PC-3 (cell line): ENCODE results near the gene ZNF750. TPM values are rescaled to one million over a fixed set of nuclear protein-coding genes. Genes with fewer than 3 reads are reported as not detected.

ENCODE experiments used
- ATAC-seq: fragments of 200-7000 bp; cut with Tn5 transposase; 2 replicates; pipeline ENCODE4 v1.9.1; 2020; ENCODE audit warnings: mild to moderate bottlenecking, moderate library complexity
- BruUV-seq: library from RNA; stranded (reverse); fragments of 400-500 nt; replicated peaks from 2 replicates; lab custom pipeline; 2021; lab: Mats Ljungman, UMichigan
- CTCF ChIA-PET: fragments of 300-600 bp; sonication (Branson Sonifier 250); formaldehyde crosslinking; loops from one replicate; lab custom pipeline; 2022; ENCODE audit warnings: antibody characterized with exemption; lab: Charles Lee
- POLR2A ChIA-PET: fragments of 300-600 bp; sonication (Branson Sonifier 250); formaldehyde crosslinking; loops from one replicate; lab custom pipeline; 2022; ENCODE audit warnings: antibody characterized with exemption; ENCODE audit not compliant: unreplicated experiment; lab: Charles Lee
- DNase-seq: peaks from one replicate; pipeline ENCODE4 v3.0.0-alpha.2; 2015
- H2AFZ ChIP-seq: fragments of 300-600 bp; sonication (generic); 2 replicates; pipeline ENCODE4 v1.6.0; 2016; ENCODE audit warnings: antibody characterized with exemption, low read length
- H3F3A ChIP-seq: fragments of 300-600 bp; sonication (generic); one replicate; pipeline ENCODE4 v1.6.0; 2017; ENCODE audit warnings: antibody characterized with exemption, low read length, control low read depth, mild to moderate bottlenecking; ENCODE audit not compliant: unreplicated experiment
- H3K27ac ChIP-seq: fragments of 300-600 bp; sonication (generic); 2 replicates; pipeline ENCODE4 v1.5.1; 2016; ENCODE audit warnings: mild to moderate bottlenecking, low read length
- H3K27me3 ChIP-seq: fragments of 300-600 bp; sonication (generic); 2 replicates; pipeline ENCODE4 v1.6.1; 2016; ENCODE audit warnings: low read length, mixed read lengths
- H3K36me3 ChIP-seq: fragments of 300-600 bp; sonication (generic); 2 replicates; pipeline ENCODE4 v1.6.1; 2016; ENCODE audit warnings: low read depth, mixed run types, low read length, mixed read lengths
- H3K4me1 ChIP-seq: fragments of 300-600 bp; sonication (generic); 2 replicates; pipeline ENCODE4 v1.5.1; 2016; ENCODE audit warnings: low read length; ENCODE audit not compliant: insufficient read depth
- H3K4me2 ChIP-seq: fragments of 300-600 bp; sonication (generic); 2 replicates; pipeline ENCODE4 v1.6.0; 2016; ENCODE audit warnings: low read length
- H3K4me3 ChIP-seq: fragments of 300-600 bp; sonication (generic); 2 replicates; pipeline ENCODE4 v1.5.1; 2016; ENCODE audit warnings: mild to moderate bottlenecking, low read length, mixed read lengths
- H3K79me2 ChIP-seq: fragments of 300-600 bp; sonication (generic); 2 replicates; pipeline ENCODE4 v1.6.1; 2017; ENCODE audit warnings: low read length, mixed read lengths
- H3K9ac ChIP-seq: fragments of 300-600 bp; sonication (generic); 2 replicates; pipeline ENCODE4 v1.6.0; 2016; ENCODE audit warnings: mild to moderate bottlenecking, low read length
- H3K9me2 ChIP-seq: fragments of 300-600 bp; sonication (generic); replicated peaks from 2 replicates; pipeline ENCODE4 v1.6.1; 2016; ENCODE audit warnings: mixed run types, low read length, mixed read lengths
- H3K9me3 ChIP-seq: fragments of 300-600 bp; sonication (generic); 2 replicates; pipeline ENCODE4 v1.6.1; 2016; ENCODE audit warnings: low read length, mixed read lengths
- H4K20me1 ChIP-seq: fragments of 300-600 bp; sonication (generic); 2 replicates; pipeline ENCODE4 v1.6.1; 2016; ENCODE audit warnings: low read length, mixed read lengths
- EZH2 ChIP-seq: fragments of 300-600 bp; sonication (generic); IDR thresholded peaks from one replicate; pipeline ENCODE4 v1.6.1; 2017; ENCODE audit warnings: antibody characterized with exemption, mild to moderate bottlenecking, low read length; ENCODE audit not compliant: unreplicated experiment
- EZH2phosphoT487 ChIP-seq: fragments of 300-600 bp; sonication (generic); IDR thresholded peaks from 2 replicates; pipeline ENCODE4 v1.6.1; 2018; ENCODE audit warnings: mild to moderate bottlenecking, antibody characterized with exemption, low read length, borderline replicate concordance
- intact Hi-C: fragments of 100-400 bp; cut with micrococcal nuclease; formaldehyde crosslinking; loops from 2 replicates; pipeline ENCODE4 v1.9.0; 2023
- total RNA-seq: library from RNA; depleted of rRNA; stranded (reverse); fragments of >200 nt; gene quantifications from 2 replicates; pipeline ENCODE4 v1.2.3, GENCODE V29; 2014
- TF ChIP-seq, protein P1 (sequence below): fragments of 300-600 bp; sonication (generic); conservative IDR thresholded peaks from 2 replicates; pipeline ENCODE4 v1.5.1; 2017; ENCODE audit warnings: antibody characterized with exemption, low read depth, mild to moderate bottlenecking, low read length

ZNF750 gene
- total RNA-seq, 1 experiment from 2014 or later = not detected

DNA sequence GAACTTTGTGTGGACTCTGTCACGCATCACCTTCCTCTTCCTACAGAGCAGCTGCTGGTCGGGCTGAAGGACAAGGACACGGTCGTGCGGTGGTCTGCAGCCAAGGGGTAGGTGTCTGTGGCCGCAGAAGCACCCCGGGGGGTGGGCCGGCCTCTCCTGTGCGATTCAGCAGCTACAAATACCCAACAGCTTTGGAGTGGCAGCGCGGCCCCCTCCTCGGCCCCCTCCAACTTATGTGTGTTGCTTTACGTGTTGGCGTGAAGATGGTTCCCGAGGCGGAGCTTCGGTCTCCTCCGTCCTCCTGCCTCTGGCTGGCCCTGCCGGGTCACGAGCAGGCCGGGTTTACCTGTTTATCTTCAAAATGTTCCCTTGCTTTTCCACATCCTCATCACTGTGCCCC, 32.3 kb downstream of the ZNF750 start:
- no peak overlapping the region for H3K4me2 ChIP-seq

DNA sequence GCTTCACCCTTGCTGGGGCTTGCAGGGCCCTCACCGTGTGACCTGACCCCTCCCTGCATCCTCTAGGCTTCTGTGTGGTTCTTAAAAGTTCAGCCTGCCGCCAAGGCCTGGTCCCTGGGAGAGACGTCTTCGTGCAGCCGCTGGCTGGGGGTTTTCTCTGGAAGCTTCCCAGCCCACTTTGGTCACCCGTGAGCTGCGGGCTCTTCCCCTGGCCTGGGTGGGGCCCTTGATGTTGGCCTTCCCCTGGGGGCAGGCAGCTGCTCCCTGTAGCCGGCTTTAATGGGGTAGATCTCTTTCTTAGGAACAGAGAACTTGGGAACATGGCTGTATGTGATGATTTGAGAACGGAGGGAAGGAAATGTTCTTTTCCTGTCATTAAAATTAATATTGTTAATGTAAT, 32.7 kb downstream of the ZNF750 start:
- Histone ChIP-seq H3K36me3 (no peaks in the 10 kb centered on the region; the same call in 1 of the 2 replicates), H3K27ac (no peak overlapping the region), H3K9me3 (no peaks in the 10 kb centered on the region), H3K9me2 (no peaks in the 10 kb centered on the region), H3K4me2 (no peak overlapping the region), H3K4me3 (no peak overlapping the region), H2AFZ (no peak overlapping the region), H3K4me1 (no peaks in the 10 kb centered on the region), H3K27me3 (no peaks in the 10 kb centered on the region), H3F3A (no peaks in the 10 kb centered on the region), H3K79me2 (no peaks in the 10 kb centered on the region), H4K20me1 (no peaks in the 10 kb centered on the region), H3K9ac (no peak overlapping the region)
- ATAC-seq (no peak), DNase-seq (no peak)
- ChIA-PET POLR2A (no interaction called here), CTCF (no interaction called here)
- TF ChIP-seq, protein P1, sequence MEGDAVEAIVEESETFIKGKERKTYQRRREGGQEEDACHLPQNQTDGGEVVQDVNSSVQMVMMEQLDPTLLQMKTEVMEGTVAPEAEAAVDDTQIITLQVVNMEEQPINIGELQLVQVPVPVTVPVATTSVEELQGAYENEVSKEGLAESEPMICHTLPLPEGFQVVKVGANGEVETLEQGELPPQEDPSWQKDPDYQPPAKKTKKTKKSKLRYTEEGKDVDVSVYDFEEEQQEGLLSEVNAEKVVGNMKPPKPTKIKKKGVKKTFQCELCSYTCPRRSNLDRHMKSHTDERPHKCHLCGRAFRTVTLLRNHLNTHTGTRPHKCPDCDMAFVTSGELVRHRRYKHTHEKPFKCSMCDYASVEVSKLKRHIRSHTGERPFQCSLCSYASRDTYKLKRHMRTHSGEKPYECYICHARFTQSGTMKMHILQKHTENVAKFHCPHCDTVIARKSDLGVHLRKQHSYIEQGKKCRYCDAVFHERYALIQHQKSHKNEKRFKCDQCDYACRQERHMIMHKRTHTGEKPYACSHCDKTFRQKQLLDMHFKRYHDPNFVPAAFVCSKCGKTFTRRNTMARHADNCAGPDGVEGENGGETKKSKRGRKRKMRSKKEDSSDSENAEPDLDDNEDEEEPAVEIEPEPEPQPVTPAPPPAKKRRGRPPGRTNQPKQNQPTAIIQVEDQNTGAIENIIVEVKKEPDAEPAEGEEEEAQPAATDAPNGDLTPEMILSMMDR = no peak
- TF ChIP-seq EZH2phosphoT487 (no peak), EZH2 (no peak)
- no TSS peak for BruUV-seq
- intact Hi-C loops = no loop called here

More for the DNA sequence above, 32.3 kb downstream of the ZNF750 start:
- Histone ChIP-seq H3K4me3 (no peak overlapping the region), H3F3A (no peaks in the 10 kb centered on the region), H3K9me3 (no peaks in the 10 kb centered on the region), H3K36me3 (no peaks in the 10 kb centered on the region; the same call in 1 of the 2 replicates), H4K20me1 (no peaks in the 10 kb centered on the region), H3K27me3 (no peaks in the 10 kb centered on the region), H3K9ac (no peak overlapping the region), H3K79me2 (no peaks in the 10 kb centered on the region), H3K4me1 (no peaks in the 10 kb centered on the region), H3K27ac (no peak overlapping the region), H2AFZ (no peak overlapping the region), H3K9me2 (no peaks in the 10 kb centered on the region)
- intact Hi-C loops = no loop called here
- POLR2A ChIA-PET = no interaction called here
- BruUV-seq = no TSS peak
- no peak for TF ChIP-seq EZH2
- TF ChIP-seq EZH2phosphoT487 = no peak
- TF ChIP-seq, protein P1 = no peak
- ATAC-seq = no peak
- CTCF ChIA-PET = no interaction called here
- DNase-seq = no peak

DNA sequence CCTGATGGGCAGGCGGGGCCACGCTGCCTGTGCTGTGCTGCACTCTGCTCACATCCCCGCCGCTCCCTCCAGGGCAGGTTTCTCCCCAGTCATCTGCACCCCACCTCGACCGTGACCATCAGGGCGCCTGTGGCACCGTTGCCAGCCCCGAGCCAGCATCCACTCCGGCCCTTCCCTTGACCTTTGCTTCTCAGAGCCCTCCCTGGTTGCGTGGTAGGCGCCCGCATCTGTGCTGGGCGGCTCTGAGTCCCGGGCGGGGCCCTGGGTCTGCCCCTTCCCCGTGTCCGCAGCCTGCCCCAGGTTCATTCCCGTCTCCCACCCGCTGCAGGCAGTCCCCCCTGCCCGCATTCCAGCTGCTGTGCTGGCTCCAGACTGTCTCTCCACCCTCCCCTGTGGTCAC, 33.2 kb downstream of the ZNF750 start:
- no peaks in the 10 kb centered on the region; the same call in 1 of the 2 replicates for H3K36me3 ChIP-seq
- no peak overlapping the region for H3K27ac ChIP-seq
- H3K79me2 ChIP-seq = no peaks in the 10 kb centered on the region
- intact Hi-C loops = no loop called here
- no peaks in the 10 kb centered on the region for H3K9me2 ChIP-seq
- H3K9ac ChIP-seq = no peak overlapping the region
- no peaks in the 10 kb centered on the region for H3F3A ChIP-seq
- H3K4me3 ChIP-seq = no peak overlapping the region
- DNase-seq (no peak), ATAC-seq (no peak)
- POLR2A ChIA-PET = no interaction called here
- no peaks in the 10 kb centered on the region for H3K27me3 ChIP-seq
- BruUV-seq = no TSS peak
- H3K4me2 ChIP-seq = no peak overlapping the region
- no peaks in the 10 kb centered on the region for H4K20me1 ChIP-seq
- H3K9me3 ChIP-seq = no peaks in the 10 kb centered on the region
- H2AFZ ChIP-seq = no peak overlapping the region
- H3K4me1 ChIP-seq = no peaks in the 10 kb centered on the region
- CTCF ChIA-PET = no interaction called here
- TF ChIP-seq EZH2 = no peak
- no peak for TF ChIP-seq EZH2phosphoT487
- TF ChIP-seq, protein P1 = no peak
